ENCODE results near the gene CCDC18.
"Not testable (repeated sequence)": the region's sequence is repeated elsewhere in the genome, so short reads cannot be mapped to it uniquely, and the experiment has no call there.

Gene CCDC18

GRCh38 chr1:93239863-93240262 is 59.3 kb downstream of the CCDC18 start:
- no peak for DNase-seq

GRCh38 chr1:93243233-93243632 is 62.7 kb downstream of the CCDC18 start:
- not testable (repeated sequence) for DNase-seq

- DNase-seq = no peak
These were observed 64.0 kb downstream of the CCDC18 start for GRCh38 chr1:93244298-93245069.

- no peak for DNase-seq
These were observed 71.4 kb downstream of the CCDC18 start for GRCh38 chr1:93251966-93252365.

GRCh38 chr1:93252598-93252997 is 72.1 kb downstream of the CCDC18 start:
- DNase-seq = no peak

GRCh38 chr1:93253516-93253915 is 73.0 kb downstream of the CCDC18 start:
- DNase-seq = no peak

GRCh38 chr1:93255222-93256079 is 74.9 kb downstream of the CCDC18 start:
- DNase-seq = no peak

- no peak for DNase-seq
These were observed 75.9 kb downstream of the CCDC18 start for GRCh38 chr1:93256433-93256832.

- DNase-seq = no peak
These were observed 77.4 kb downstream of the CCDC18 start for GRCh38 chr1:93257889-93258288.

GRCh38 chr1:93260726-93261125 is 80.2 kb downstream of the CCDC18 start:
- DNase-seq = not testable (repeated sequence)

- no peak for DNase-seq
These were observed 82.1 kb downstream of the CCDC18 start for GRCh38 chr1:93262645-93263044.

GRCh38 chr1:93268888-93269287 is 88.4 kb downstream of the CCDC18 start:
- DNase-seq = not testable (repeated sequence)

GRCh38 chr1:93275262-93275633 is 94.7 kb downstream of the CCDC18 start:
- DNase-seq = not testable (repeated sequence)

GRCh38 chr1:93275634-93276295 is 95.2 kb downstream of the CCDC18 start:
- no peak for DNase-seq

GRCh38 chr1:93277530-93277929 is 97.0 kb downstream of the CCDC18 start:
- DNase-seq = not testable (repeated sequence)

GRCh38 chr1:93283496-93283895 is 103.0 kb downstream of the CCDC18 start:
- DNase-seq = no peak

GRCh38 chr1:93288558-93288957 is 108.0 kb downstream of the CCDC18 start:
- no peak for DNase-seq

GRCh38 chr1:93296555-93297154 is 116.1 kb downstream of the CCDC18 start:
- no peak for DNase-seq

- no peak for DNase-seq
These were observed 120.6 kb downstream of the CCDC18 start for GRCh38 chr1:93301131-93301530.

- no peak for DNase-seq
These were observed 121.6 kb downstream of the CCDC18 start for GRCh38 chr1:93302078-93302477.

GRCh38 chr1:93304716-93305138 is 124.2 kb downstream of the CCDC18 start:
- DNase-seq = peak; percentile 65

GRCh38 chr1:93306920-93307319 is 126.4 kb downstream of the CCDC18 start:
- DNase-seq = no peak

GRCh38 chr1:93313026-93313425 is 132.5 kb downstream of the CCDC18 start:
- no peak for DNase-seq
